GM23248 (cell line): ENCODE measurements around the gene PXK. TPM values are rescaled to one million over a fixed set of nuclear protein-coding genes. Genes with fewer than 3 reads are reported as not detected.
A peak's percentile ranks its signal among the peaks of the same experiment; 100 is the strongest.

Experiments
- DNase-seq: peaks from one replicate; pipeline ENCODE4 v3.0.0-alpha.2; 2015
- H2AFZ ChIP-seq: fragments of 200-600 bp; sonication (generic); 2 replicates; pipeline ENCODE4 v1.6.1; 2016; ENCODE audit warnings: antibody characterized with exemption
- H3F3A ChIP-seq: fragments of 200-600 bp; sonication (generic); 2 replicates; pipeline ENCODE4 v1.6.1; 2016; ENCODE audit warnings: mild to moderate bottlenecking, antibody characterized with exemption, mixed run types; ENCODE audit not compliant: insufficient read depth
- H3K27ac ChIP-seq: fragments of 200-600 bp; sonication (generic); 2 replicates; pipeline ENCODE4 v1.5.1; 2016; ENCODE audit warnings: mild to moderate bottlenecking
- H3K27me3 ChIP-seq: fragments of 200-600 bp; sonication (generic); replicated peaks from 2 replicates; pipeline ENCODE4 v1.6.1; 2016; ENCODE audit warnings: mild to moderate bottlenecking; ENCODE audit not compliant: insufficient read depth
- H3K36me3 ChIP-seq: fragments of 200-600 bp; sonication (generic); 2 replicates; pipeline ENCODE4 v1.6.1; 2016; ENCODE audit warnings: low read depth, mild to moderate bottlenecking
- H3K4me1 ChIP-seq: fragments of 200-600 bp; sonication (generic); 2 replicates; pipeline ENCODE4 v1.6.1; 2016; ENCODE audit warnings: mild to moderate bottlenecking; ENCODE audit not compliant: insufficient read depth
- H3K4me2 ChIP-seq: fragments of 200-600 bp; sonication (generic); one replicate; pipeline ENCODE4 v1.6.1; 2016; ENCODE audit warnings: mild to moderate bottlenecking; ENCODE audit not compliant: unreplicated experiment
- H3K4me3 ChIP-seq: fragments of 200-600 bp; sonication (generic); 2 replicates; pipeline ENCODE4 v1.5.1; 2016; ENCODE audit warnings: mild to moderate bottlenecking
- H3K79me2 ChIP-seq: fragments of 200-600 bp; sonication (generic); 2 replicates; pipeline ENCODE4 v1.6.1; 2016; ENCODE audit warnings: mild to moderate bottlenecking; ENCODE audit not compliant: insufficient read depth
- H3K9ac ChIP-seq: fragments of 200-600 bp; sonication (generic); 2 replicates; pipeline ENCODE4 v1.6.1; 2016; ENCODE audit warnings: mild to moderate bottlenecking
- H3K9me2 ChIP-seq: fragments of 200-600 bp; sonication (generic); 2 replicates; pipeline ENCODE4 v1.6.1; 2016; ENCODE audit warnings: mixed run types, mild to moderate bottlenecking, moderate library complexity; ENCODE audit not compliant: insufficient read depth
- H3K9me3 ChIP-seq: fragments of 200-600 bp; sonication (generic); one replicate; pipeline ENCODE4 v1.6.1; 2017; ENCODE audit warnings: low read depth
- H4K20me1 ChIP-seq: fragments of 200-600 bp; sonication (generic); 2 replicates; pipeline ENCODE4 v1.6.0; 2016; ENCODE audit not compliant: insufficient read depth
- EZH2 ChIP-seq: fragments of 200-600 bp; sonication (generic); IDR thresholded peaks from 2 replicates; pipeline ENCODE4 v1.6.1; 2018; ENCODE audit warnings: antibody characterized with exemption, mild to moderate bottlenecking; ENCODE audit not compliant: insufficient read depth, poor library complexity, severe bottlenecking
- EZH2phosphoT487 ChIP-seq: fragments of 200-600 bp; sonication (generic); IDR thresholded peaks from 2 replicates; pipeline ENCODE4 v1.6.1; 2018; ENCODE audit warnings: antibody characterized with exemption, moderate library complexity, mild to moderate bottlenecking, low read depth; ENCODE audit not compliant: insufficient read depth
- whole genome bisulfite sequencing, 2 experiments: methylation state at CpG; one replicate each; pipeline ENCODE4 v1.1.6; 2015 to 2017; ENCODE audit warnings: low lambda C conversion rate in 2 of 2, low coverage in 1 of 2; ENCODE audit errors: missing lambda C conversion rate in 2 of 2; 5-methylcytosine and 5-hydroxymethylcytosine counted together
- in situ Hi-C: fragments of 300-500 bp; cut with MboI; formaldehyde crosslinking; loops from 2 replicates; pipeline ENCODE4 v1.15.0; 2020
- polyA plus RNA-seq: library from polyadenylated mRNA; unstranded; fragments of >200 nt; fragmentation: Nextera tagmentation; extraction: Ambion mirVana; gene quantifications from 2 replicates; pipeline ENCODE4 v1.2.1, GENCODE V29; 2016
- total RNA-seq: library from RNA; depleted of rRNA; stranded (reverse); fragments of >200 nt; shearing (Covaris generic); gene quantifications from 2 replicates; pipeline ENCODE4 v1.2.3, GENCODE V29; 2014

PXK gene
- total and polyA plus RNA-seq, 2 experiments from 2014 or later: 33.8 to 45.1 TPM

DNA sequence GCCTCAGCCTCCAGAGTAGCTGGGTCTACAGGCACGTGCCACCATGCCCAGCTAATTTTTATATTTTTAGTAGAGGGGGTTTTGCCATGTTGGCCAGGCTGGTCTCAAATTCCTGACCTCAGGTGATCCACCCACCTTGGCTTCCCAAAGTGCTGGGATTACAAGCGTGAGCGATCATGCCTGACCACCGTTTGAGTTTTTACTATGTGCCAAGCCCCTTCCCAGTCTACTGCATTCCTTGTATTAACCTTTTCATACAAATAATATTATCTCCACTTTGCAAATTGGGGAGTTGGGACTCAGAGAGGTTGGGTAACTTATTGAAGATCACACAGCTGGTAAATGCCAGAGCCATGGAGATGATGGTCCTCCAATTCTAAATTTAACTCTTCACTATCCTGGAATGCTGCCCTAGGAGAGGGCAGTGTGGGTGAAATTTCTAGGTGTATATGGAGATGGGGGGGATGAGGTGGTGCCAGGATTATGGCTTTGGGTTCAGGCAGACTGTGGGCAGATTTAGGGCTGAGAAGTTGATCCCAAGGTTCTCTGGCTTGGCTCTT lies 1.0 kb upstream of the PXK start:
- Histone ChIP-seq H3F3A (peaks cover 39% of the 10 kb centered on the region), H3K4me2 (no peak overlapping the region), H3K27ac (no peak overlapping the region), H3K79me2 (peaks cover 18% of the 10 kb centered on the region), H3K9me2 (no peaks in the 10 kb centered on the region), H3K4me1 (peaks cover 29% of the 10 kb centered on the region), H3K9me3 (no peaks in the 10 kb centered on the region), H3K4me3 (no peak overlapping the region), H3K27me3 (no peaks in the 10 kb centered on the region), H3K36me3 (no peaks in the 10 kb centered on the region), H3K9ac (peak overlapping the region; percentile 86; the same call in 1 of the 2 replicates), H2AFZ (peak overlapping the region; percentile 96; the same call in 1 of the 2 replicates), H4K20me1 (no peaks in the 10 kb centered on the region)
- no peak for DNase-seq
- 57 to 62% methylated on average over 4 of the region's 4 CpGs for WGBS, 2 experiments
- TF ChIP-seq EZH2: no peak
- TF ChIP-seq EZH2phosphoT487: no peak
- in situ Hi-C loops: no loop called here

DNA sequence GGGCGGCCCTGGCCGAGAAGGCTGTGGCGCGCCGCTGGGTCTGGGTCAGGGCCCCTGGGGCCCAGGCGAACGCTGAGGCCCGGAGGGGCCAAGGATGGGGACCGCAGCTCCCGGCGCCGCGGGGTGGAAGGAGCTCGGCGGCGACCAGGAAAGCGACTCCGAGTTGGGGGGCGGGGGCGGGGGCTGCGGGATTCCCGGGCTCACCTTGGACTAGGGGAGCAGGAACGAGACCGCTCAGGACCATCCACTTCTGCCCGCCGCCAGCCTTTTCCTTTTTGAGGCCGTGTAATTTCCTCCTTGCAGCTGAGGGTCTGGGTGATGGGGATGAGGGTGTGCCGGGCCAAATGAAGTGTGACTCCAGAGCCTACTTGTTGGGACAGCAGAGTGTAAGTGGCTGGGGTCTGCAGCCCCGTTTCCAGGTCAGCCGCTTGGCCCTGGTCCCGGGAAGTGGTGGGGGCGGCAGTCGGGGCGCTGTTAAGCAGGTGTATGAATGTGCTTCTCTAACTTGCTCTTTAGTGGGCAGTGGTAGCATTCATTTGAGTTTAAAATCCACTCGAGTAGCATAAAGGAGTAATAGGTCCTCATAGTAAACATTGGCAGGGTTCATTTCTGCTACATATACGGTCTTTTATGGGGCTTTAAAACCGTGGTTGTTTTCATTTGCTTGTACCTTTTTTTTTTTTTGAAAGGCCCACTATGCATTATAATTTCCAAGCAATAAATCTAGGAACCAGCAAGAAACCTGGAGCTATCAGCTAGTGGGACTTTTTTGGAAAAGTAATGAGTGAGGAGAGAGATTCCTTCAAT lies 717 bp downstream of the PXK start:
- DNase-seq: peak; percentile 48
- H3K27ac ChIP-seq: peak overlapping the region; percentile 99
- peaks cover 49% of the 10 kb centered on the region for H3F3A ChIP-seq
- H2AFZ ChIP-seq: peak overlapping the region; percentile 31; the same call in 1 of the 2 replicates
- no peaks in the 10 kb centered on the region for H3K36me3 ChIP-seq
- H3K9me3 ChIP-seq: no peaks in the 10 kb centered on the region
- H3K79me2 ChIP-seq: peaks cover 35% of the 10 kb centered on the region
- H3K9ac ChIP-seq: peak overlapping the region; percentile 86
- H3K4me3 ChIP-seq: peak overlapping the region; percentile 94
- TF ChIP-seq EZH2: no peak
- TF ChIP-seq EZH2phosphoT487: no peak
- H3K27me3 ChIP-seq: no peaks in the 10 kb centered on the region
- peaks cover 33% of the 10 kb centered on the region for H3K4me1 ChIP-seq
- no peaks in the 10 kb centered on the region for H4K20me1 ChIP-seq
- in situ Hi-C loops: no loop called here
- no peaks in the 10 kb centered on the region for H3K9me2 ChIP-seq
- H3K4me2 ChIP-seq: peak overlapping the region; percentile 89
- WGBS, 2 experiments: 1% methylated on average over 22 to 37 of the region's 37 CpGs

DNA sequence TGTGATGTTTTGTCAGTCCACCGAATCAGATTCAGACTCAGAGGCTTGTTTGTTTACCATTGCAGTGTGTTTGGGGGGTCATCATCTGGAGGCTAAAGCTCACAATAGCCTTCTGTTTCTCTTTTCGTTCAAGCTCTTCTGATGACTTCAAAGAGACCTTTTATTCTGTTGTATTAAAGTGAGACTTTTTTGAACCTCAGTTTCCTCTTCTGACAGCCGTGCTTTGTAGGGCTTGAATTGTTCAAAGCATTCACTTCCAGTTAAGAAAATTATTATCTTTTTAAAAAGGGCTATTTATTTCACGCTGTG lies 1.3 kb downstream of the PXK start:
- peak overlapping the region; percentile 86 for H3K9ac ChIP-seq
- peak overlapping the region; percentile 89 for H3K4me2 ChIP-seq
- no peaks in the 10 kb centered on the region for H3K36me3 ChIP-seq
- no peaks in the 10 kb centered on the region for H4K20me1 ChIP-seq
- H3K4me3 ChIP-seq: peak overlapping the region; percentile 94
- H3K27ac ChIP-seq: peak overlapping the region; percentile 99
- H3K9me3 ChIP-seq: no peaks in the 10 kb centered on the region
- in situ Hi-C loops: no loop called here
- WGBS, 2 experiments: 4 to 6% methylated on average over 4 of the region's 4 CpGs
- peaks cover 49% of the 10 kb centered on the region for H3F3A ChIP-seq
- no peaks in the 10 kb centered on the region for H3K27me3 ChIP-seq
- TF ChIP-seq EZH2phosphoT487 (no peak), EZH2 (no peak)
- H3K4me1 ChIP-seq: peaks cover 33% of the 10 kb centered on the region
- H2AFZ ChIP-seq: no peak overlapping the region
- no peak for DNase-seq
- peaks cover 41% of the 10 kb centered on the region for H3K79me2 ChIP-seq
- H3K9me2 ChIP-seq: no peaks in the 10 kb centered on the region

DNA sequence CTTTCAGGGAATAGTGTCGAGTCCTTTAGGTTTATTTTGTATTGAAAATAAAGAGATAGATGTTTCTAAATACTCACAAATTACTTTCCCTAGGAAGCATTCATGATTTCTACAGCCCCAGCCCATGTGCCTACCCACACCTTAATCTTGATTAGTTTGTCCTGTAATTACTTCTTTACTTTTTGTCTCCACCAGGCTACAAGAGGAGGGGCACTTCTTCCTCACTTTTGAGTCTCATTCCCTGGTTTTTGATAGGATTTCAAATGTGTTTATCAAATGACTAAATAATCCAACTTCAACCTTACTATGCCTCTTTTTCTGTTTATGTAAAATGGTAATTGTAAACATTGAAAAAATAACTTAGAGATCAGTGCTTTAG lies 1.8 kb downstream of the PXK start:
- H4K20me1 ChIP-seq: no peaks in the 10 kb centered on the region
- no peaks in the 10 kb centered on the region for H3K36me3 ChIP-seq
- no peaks in the 10 kb centered on the region for H3K9me2 ChIP-seq
- H2AFZ ChIP-seq: no peak overlapping the region
- H3K27me3 ChIP-seq: no peaks in the 10 kb centered on the region
- H3F3A ChIP-seq: peaks cover 49% of the 10 kb centered on the region
- peak overlapping the region; percentile 89 for H3K4me2 ChIP-seq
- in situ Hi-C loops: no loop called here
- H3K9ac ChIP-seq: peak overlapping the region; percentile 86
- H3K4me3 ChIP-seq: peak overlapping the region; percentile 94
- H3K9me3 ChIP-seq: no peaks in the 10 kb centered on the region
- H3K27ac ChIP-seq: peak overlapping the region; percentile 99
- 3 to 8% methylated on average over 1 of the region's 1 CpG for WGBS, 2 experiments
- peaks cover 33% of the 10 kb centered on the region for H3K4me1 ChIP-seq
- DNase-seq: no peak
- TF ChIP-seq EZH2phosphoT487 (no peak), EZH2 (no peak)
- peaks cover 46% of the 10 kb centered on the region for H3K79me2 ChIP-seq
